ENCODE data around the gene C2CD4B. TPM values are rescaled to one million over a fixed set of nuclear protein-coding genes. Genes with fewer than 3 reads are reported as not detected.

C2CD4B gene
- total and polyA plus RNA-seq, 4 donors: 0.17 to 1.8 (median 0.66) TPM

- TF ChIP-seq SP1 (IDR thresholded peaks at IDR 0.05): peak; percentile 80
- TF ChIP-seq REST (IDR thresholded peaks at IDR 0.05): peak; percentile 20
- no peak for TF ChIP-seq ATF3 (IDR thresholded peaks at IDR 0.05)
- TF ChIP-seq RAD21 (IDR thresholded peaks at IDR 0.05): no peak
- TF ChIP-seq MAX (IDR thresholded peaks at IDR 0.05): no peak
- TF ChIP-seq YY1 (IDR thresholded peaks at IDR 0.05): peak; percentile 29
Measured at GRCh38 chr15:62124176-62124972, 40.7 kb downstream of the C2CD4B start (continued).

- H3K9me3 ChIP-seq (ENCODE audit: control insufficient read depth in 4 of 4, low read length in 3 of 4): no peaks in the 10 kb centered on the region
- DNase-seq (ENCODE audit: low spot score): no peak
- peaks cover 3 to 15% (median 11%) of the 10 kb centered on the region in 4 donors for H3K4me1 ChIP-seq (ENCODE audit: control insufficient read depth in 4 of 4, insufficient read depth in 4 of 4, low read length in 3 of 4)
- no peak for TF ChIP-seq MAX (IDR thresholded peaks at IDR 0.05)
- no peak for TF ChIP-seq ATF3 (IDR thresholded peaks at IDR 0.05)
- TF ChIP-seq HNF4A (conservative IDR thresholded peaks at IDR 0.05): no peak
- no peak for TF ChIP-seq GABPA (IDR thresholded peaks at IDR 0.05 in 1 of 2, conservative IDR thresholded peaks at IDR 0.05 in 1 of 2)
- no peak for TF ChIP-seq RAD21 (IDR thresholded peaks at IDR 0.05)
- no peak for TF ChIP-seq FOXA1 (IDR thresholded peaks at IDR 0.05)
- no peak for TF ChIP-seq TAF1 (conservative IDR thresholded peaks at IDR 0.05)
- no peak for TF ChIP-seq RXRA (IDR thresholded peaks at IDR 0.05)
- no peak for TF ChIP-seq REST (IDR thresholded peaks at IDR 0.05)
- no peak for TF ChIP-seq YY1 (IDR thresholded peaks at IDR 0.05)
- TF ChIP-seq FOXA2 (IDR thresholded peaks at IDR 0.05): no peak
- TF ChIP-seq EGR1 (IDR thresholded peaks at IDR 0.05; ENCODE audit: low read depth in 2 of 2): no peak
- TF ChIP-seq JUND (IDR thresholded peaks at IDR 0.05): no peak
- TF ChIP-seq ZBTB33 (IDR thresholded peaks at IDR 0.05): no peak
- TF ChIP-seq CTCF (IDR thresholded peaks at IDR 0.05; ENCODE audit: low read depth, low read length, missing input control): no peak
- TF ChIP-seq SP1 (IDR thresholded peaks at IDR 0.05): no peak
- no peak for TF ChIP-seq NR2F2 (IDR thresholded peaks at IDR 0.05)
- TF ChIP-seq HNF4G (IDR thresholded peaks at IDR 0.05): no peak
- H3K27me3 ChIP-seq (ENCODE audit: control insufficient read depth in 4 of 4, insufficient read depth in 4 of 4, low read length in 3 of 4): no peaks in the 10 kb centered on the region
- H3K36me3 ChIP-seq (ENCODE audit: control insufficient read depth in 4 of 4, insufficient read depth in 3 of 4, low read depth in 1 of 4, low read length in 3 of 4): no peaks in the 10 kb centered on the region
- H3K9ac ChIP-seq (ENCODE audit: low read depth in 1 of 2, low read length in 2 of 2): no peak overlapping the region
- no peak overlapping the region for H3K4me3 ChIP-seq (ENCODE audit: low read depth in 1 of 3, low read length in 3 of 3)
- WGBS: 81% methylated on average over 2 of the region's 2 CpGs
- H3K27ac ChIP-seq (ENCODE audit: low read depth in 1 of 2, low read length in 2 of 2): no peak overlapping the region
Measured at GRCh38 chr15:62122249-62122648, 42.8 kb downstream of the C2CD4B start.
